SK-N-SH (cell line): ENCODE results near the gene CPM. TPM values are rescaled to one million over a fixed set of nuclear protein-coding genes. Genes with fewer than 3 reads are reported as not detected.

Experiments
- CTCF ChIA-PET: fragments of 300-600, 350-600 bp; formaldehyde crosslinking; extraction: SDS; loops from one replicate; lab custom pipeline; 2021; lab: Yijun Ruan, JAX
- POLR2A ChIA-PET: fragments of 350-600 bp; sonication (Branson Sonifier 250); formaldehyde crosslinking; extraction: SDS; loops from one replicate; lab custom pipeline; 2020; ENCODE audit warnings: antibody characterized with exemption, inconsistent platforms; lab: Yijun Ruan, JAX
- DNase-seq: peaks from one replicate; pipeline ENCODE4 v3.0.0; 2012
- H2AFZ ChIP-seq: fragments of 200-600 bp; sonication (generic); 2 replicates; pipeline ENCODE4 v1.8.1; 2016; ENCODE audit warnings: antibody characterized with exemption, mild to moderate bottlenecking, low read depth
- H3F3A ChIP-seq: fragments of 200-600 bp; sonication (generic); replicated peaks from 2 replicates; pipeline ENCODE3; 2016; ENCODE audit warnings: antibody characterized with exemption, mild to moderate bottlenecking; ENCODE audit not compliant: insufficient read depth
- H3K27ac ChIP-seq, 2 experiments: fragments of 200-500 bp in 1 of 2; fragments of 200-600 bp in 1 of 2; sonication (Bioruptor generic) in 1 of 2; sonication (generic), shearing (Covaris generic) in 1 of 2; 2 replicates each; pipeline versions ENCODE4 v1.5.1 to v1.6.1; 2014 to 2016; ENCODE audit warnings: low read depth in 2 of 2, inconsistent platforms in 1 of 2, low read length in 1 of 2, mild to moderate bottlenecking in 1 of 2, mixed read lengths in 1 of 2
- H3K27me3 ChIP-seq: fragments of 200-600 bp; sonication (generic), shearing (Covaris generic); 2 replicates; pipeline ENCODE4 v1.6.1; 2016; ENCODE audit warnings: mixed run types; ENCODE audit not compliant: insufficient read depth
- H3K36me3 ChIP-seq, 2 experiments: fragments of 200-500 bp in 1 of 2; fragments of 200-600 bp in 1 of 2; sonication (Bioruptor generic) in 1 of 2; sonication (generic) in 1 of 2; replicated peaks in 1 of 2; 2 replicates each; pipeline versions ENCODE3 to v1.5.1; 2014 to 2016; ENCODE audit warnings: low read length in 1 of 2, mild to moderate bottlenecking in 1 of 2; ENCODE audit not compliant: insufficient read depth in 2 of 2, control insufficient read depth in 1 of 2
- H3K4me1 ChIP-seq, 2 experiments: fragments of 200-500 bp in 1 of 2; fragments of 200-600 bp in 1 of 2; sonication (Bioruptor generic) in 1 of 2; sonication (generic), shearing (Covaris generic) in 1 of 2; 2 replicates each; pipeline versions ENCODE4 v1.5.1 to v1.6.1; 2014 to 2016; ENCODE audit warnings: low read depth in 1 of 2, low read length in 1 of 2, mixed run types in 1 of 2; ENCODE audit not compliant: insufficient read depth in 2 of 2, control insufficient read depth in 1 of 2
- H3K4me2 ChIP-seq: fragments of 200-600 bp; sonication (generic), shearing (Covaris generic); 2 replicates; pipeline ENCODE4 v1.6.1; 2017; ENCODE audit warnings: mixed run types
- H3K4me3 ChIP-seq, 2 experiments: fragments of 200-500 bp in 1 of 2; fragments of 200-600 bp in 1 of 2; sonication (Bioruptor generic) in 1 of 2; sonication (generic), shearing (Covaris generic) in 1 of 2; 2 replicates each; pipeline versions ENCODE4 v1.5.1 to v1.8.1; 2014 to 2016; ENCODE audit warnings: low read depth in 2 of 2, inconsistent platforms in 1 of 2, low read length in 1 of 2, mild to moderate bottlenecking in 1 of 2, mixed read lengths in 1 of 2, moderate library complexity in 1 of 2
- H3K79me2 ChIP-seq: fragments of 200-600 bp; sonication (generic); 2 replicates; pipeline ENCODE4 v1.8.1; 2017; ENCODE audit warnings: mild to moderate bottlenecking; ENCODE audit not compliant: insufficient read depth
- H3K9ac ChIP-seq: fragments of 200-600 bp; sonication (generic); 2 replicates; pipeline ENCODE4 v1.6.1; 2017; ENCODE audit warnings: mixed run types
- H3K9me2 ChIP-seq: fragments of 200-600 bp; sonication (generic); 2 replicates; pipeline ENCODE4 v1.6.1; 2017; ENCODE audit warnings: mixed run types
- H3K9me3 ChIP-seq: fragments of 200-600 bp; sonication (generic); 2 replicates; pipeline ENCODE4 v1.6.1; 2017; ENCODE audit warnings: mixed run types, mild to moderate bottlenecking, moderate library complexity
- H4K20me1 ChIP-seq: fragments of 200-600 bp; sonication (generic); 2 replicates; pipeline ENCODE4 v1.6.1; 2017; ENCODE audit warnings: mild to moderate bottlenecking, mixed run types; ENCODE audit not compliant: insufficient read depth
- FOXJ3 ChIP-seq: sonication (generic); formaldehyde crosslinking; IDR thresholded peaks from 2 replicates; pipeline ENCODE4 v1.5.1; 2020; ENCODE audit warnings: mild to moderate bottlenecking, missing genetic modification reagents
- MXI1 ChIP-seq: IDR thresholded peaks from 2 replicates; pipeline ENCODE4 v1.6.1; 2012; ENCODE audit warnings: mild to moderate bottlenecking, low read depth, low read length, improper control_type of control experiment
- POLR2AphosphoS5 ChIP-seq: IDR thresholded peaks from 2 replicates; pipeline ENCODE4 v1.6.1; 2012; ENCODE audit warnings: low read depth, low read length
- TEAD4 ChIP-seq: IDR thresholded peaks from 2 replicates; pipeline ENCODE4 v1.4.0; 2012; ENCODE audit warnings: mild to moderate bottlenecking, borderline replicate concordance; ENCODE audit not compliant: insufficient read depth
- WGBS: methylation state at CpG from one replicate; pipeline ENCODE4 v1.1.6; 2017; ENCODE audit warnings: low lambda C conversion rate; 5-methylcytosine and 5-hydroxymethylcytosine counted together
- polyA plus RNA-seq, 3 experiments: library from polyadenylated mRNA; depleted of rRNA; stranded (reverse); fragments of >200 nt; gene quantifications; 2 replicates each; pipeline ENCODE4 v1.2.3, GENCODE V29; 2012

Gene CPM
- polyA plus RNA-seq, 1 of the 3 experiments (the other 2 are of a cell fraction): 10.8 TPM

DNA sequence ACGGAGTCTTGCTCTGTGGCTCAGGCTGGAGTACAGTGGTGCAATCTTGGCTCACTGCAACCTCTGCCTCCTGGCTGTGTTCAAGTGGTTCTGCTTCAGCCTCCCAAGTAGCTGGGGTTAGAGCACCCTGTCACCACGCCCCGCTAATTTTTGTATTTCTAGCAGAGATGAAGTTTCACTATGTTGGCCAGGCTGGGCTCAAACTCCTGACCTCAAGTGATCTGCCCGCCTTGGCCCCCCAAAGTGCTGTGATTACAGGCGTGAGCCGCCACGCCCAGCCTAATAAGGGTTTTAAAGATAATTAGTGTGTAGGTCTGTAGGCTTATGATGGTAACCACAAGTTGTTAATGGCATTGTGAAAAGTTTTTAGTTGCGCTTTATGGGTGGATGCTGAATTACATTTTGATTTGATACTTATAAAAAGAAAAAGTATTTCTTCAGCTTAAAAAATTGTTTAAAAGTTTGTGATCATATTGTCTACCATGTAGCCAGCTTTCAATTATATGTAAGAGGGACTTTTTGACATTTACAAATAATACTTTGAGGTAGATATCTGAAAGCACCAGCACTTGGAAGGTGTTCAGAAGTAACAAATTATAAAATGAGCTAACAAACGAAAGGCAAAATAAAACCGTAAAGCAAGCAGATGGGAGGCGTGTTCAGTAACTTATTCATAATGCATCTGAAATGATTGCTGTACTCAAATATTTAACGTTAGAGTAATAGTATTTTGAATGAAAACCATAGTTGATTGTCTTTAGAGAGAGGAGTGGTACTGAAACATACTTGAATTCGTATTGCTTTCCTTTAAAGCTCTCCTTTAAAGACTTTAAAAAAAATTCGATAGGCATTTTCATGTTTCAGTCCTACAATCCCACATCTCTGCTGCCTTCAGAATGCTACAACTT, 87.9 kb downstream of the CPM start:
- no peak overlapping the region for H3K4me2 ChIP-seq
- no peak for DNase-seq
- 96% methylated on average over 14 of the region's 14 CpGs for WGBS
- CTCF ChIA-PET: interaction anchor here (1.5 to 4.8 kb wide), 2 partner anchors 15 to 17 kb away, joined by 3 to 30 read pairs; no protein-coding TSS in a partner anchor
- TF ChIP-seq POLR2AphosphoS5 (peak; percentile 10; the same call in 1 of the 2 replicates), TEAD4 (no peak)
- TF ChIP-seq, all 33 proteins: peak for 1
- Histone ChIP-seq H3K4me3 (no peak overlapping the region), H3K9ac (no peak overlapping the region), H3K27me3 (no peaks in the 10 kb centered on the region), H3K79me2 (peaks cover 10% of the 10 kb centered on the region), H2AFZ (no peak overlapping the region), H3F3A (peaks cover 67% of the 10 kb centered on the region), H3K9me3 (no peaks in the 10 kb centered on the region), H4K20me1 (peaks cover 53% of the 10 kb centered on the region), H3K4me1 (no peaks in the 10 kb centered on the region), H3K36me3 (peaks cover 38 to 48% of the 10 kb centered on the region in 2 experiments), H3K27ac (no peak overlapping the region), H3K9me2 (no peaks in the 10 kb centered on the region)
- POLR2A ChIA-PET: no interaction called here

- Histone ChIP-seq H3K9ac (no peak overlapping the region), H3K9me3 (no peaks in the 10 kb centered on the region), H3K4me2 (no peak overlapping the region), H3F3A (peaks cover 66% of the 10 kb centered on the region), H3K4me3 (no peak overlapping the region), H3K27ac (no peak overlapping the region), H3K27me3 (no peaks in the 10 kb centered on the region), H4K20me1 (peaks cover 60% of the 10 kb centered on the region), H3K79me2 (peaks cover 15% of the 10 kb centered on the region), H3K9me2 (no peaks in the 10 kb centered on the region), H3K4me1 (no peaks in the 10 kb centered on the region), H3K36me3 (peaks cover 45 to 55% of the 10 kb centered on the region in 2 experiments), H2AFZ (no peak overlapping the region)
- CTCF ChIA-PET: interaction anchor here (1.5 to 4.8 kb wide), 2 partner anchors 14 to 16 kb away, joined by 3 to 30 read pairs; no protein-coding TSS in a partner anchor
- POLR2A ChIA-PET: no interaction called here
- DNase-seq: no peak
- WGBS: 97% methylated on average over 4 of the region's 4 CpGs
- TF ChIP-seq POLR2AphosphoS5 (peak; percentile 6; the same call in 1 of the 2 replicates), MXI1 (no peak)
Measured at GRCh38 chr12:68844318-68844745, 88.6 kb downstream of the CPM start.

DNA sequence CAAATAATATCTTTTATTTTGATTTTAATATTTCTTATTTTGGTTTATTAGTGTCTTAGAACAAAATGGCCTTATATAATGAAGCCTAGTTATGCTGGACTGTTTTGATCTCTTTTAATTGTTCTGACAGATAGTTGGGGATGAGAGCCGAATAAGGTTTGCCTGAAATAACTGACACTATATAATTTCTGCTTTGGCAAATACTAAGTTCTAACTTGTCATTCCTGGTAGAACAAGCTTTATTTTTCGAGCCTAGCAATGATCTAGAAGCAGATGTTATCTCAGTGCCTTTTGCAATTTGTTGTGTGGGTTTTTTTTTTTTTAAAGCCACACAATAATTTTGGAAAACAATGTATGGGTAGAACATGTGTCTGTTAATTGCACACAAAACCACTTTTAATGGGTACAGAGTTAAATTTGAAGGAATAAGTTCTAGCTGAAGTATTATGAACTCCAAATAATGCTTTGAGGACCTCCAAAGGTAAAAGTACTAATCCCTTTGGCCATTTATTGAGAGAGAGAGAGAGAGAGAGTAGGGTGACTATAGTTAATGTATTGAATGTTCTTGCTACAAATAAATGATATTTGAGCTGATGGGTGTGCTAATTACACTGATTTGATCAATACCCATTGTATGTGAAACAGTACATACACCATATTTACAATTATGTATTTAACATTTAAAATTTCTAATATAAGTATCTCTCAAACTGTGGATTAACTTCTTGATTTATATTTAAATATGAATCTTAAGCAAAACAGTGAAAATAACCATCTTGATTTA, 90.0 kb downstream of the CPM start:
- ChIA-PET CTCF (interaction anchor here (4.8 kb wide), 1 partner anchor 13 kb away, joined by 30 read pairs; no protein-coding TSS in a partner anchor), POLR2A (no interaction called here)
- H3K9ac ChIP-seq: no peak overlapping the region
- H3K4me3 ChIP-seq: no peak overlapping the region
- H3K4me2 ChIP-seq: no peak overlapping the region
- peaks cover 26% of the 10 kb centered on the region for H3K79me2 ChIP-seq
- H3F3A ChIP-seq: peaks cover 73% of the 10 kb centered on the region
- no peak overlapping the region for H3K27ac ChIP-seq
- H3K36me3 ChIP-seq: peaks cover 58 to 68% of the 10 kb centered on the region in 2 experiments
- no peaks in the 10 kb centered on the region for H3K9me2 ChIP-seq
- H3K9me3 ChIP-seq: no peaks in the 10 kb centered on the region
- 93% methylated on average over 2 of the region's 2 CpGs for WGBS
- TF ChIP-seq POLR2AphosphoS5 (peak; percentile 21; the same call in 1 of the 2 replicates), FOXJ3 (no peak)
- DNase-seq: no peak
- no peaks in the 10 kb centered on the region for H3K4me1 ChIP-seq
- H2AFZ ChIP-seq: no peak overlapping the region
- no peaks in the 10 kb centered on the region for H3K27me3 ChIP-seq
- H4K20me1 ChIP-seq: peaks cover 74% of the 10 kb centered on the region
